Fibroblast of pulmonary artery (primary cell): ENCODE data around the gene HSPG2.

ENCODE experiments used
- DNase-seq: peaks from one replicate; pipeline ENCODE4 v3.0.0-alpha.2; 2010; ENCODE audit warnings: low read depth
- H3K4me3 ChIP-seq: replicated peaks from 2 replicates; pipeline ENCODE4 v1.5.1; 2011; ENCODE audit warnings: low read depth, mild to moderate bottlenecking, control low read depth, low read length, moderate library complexity
- CTCF ChIP-seq: IDR thresholded peaks from 2 replicates; pipeline ENCODE4 v1.5.1; 2011; ENCODE audit warnings: mild to moderate bottlenecking, control low read depth, low read length, inconsistent platforms; ENCODE audit errors: missing control alignments

The HSPG2 gene

GRCh38 chr1:21887216-21887736 lies 49.8 kb downstream of the HSPG2 start:
- no peak overlapping the region for H3K4me3 ChIP-seq
- no peak for TF ChIP-seq CTCF
- DNase-seq = no peak

- DNase-seq = no peak
- H3K4me3 ChIP-seq = no peak overlapping the region
- TF ChIP-seq CTCF = no peak
These were observed 50.5 kb downstream of the HSPG2 start for GRCh38 chr1:21886486-21887215.

- H3K4me3 ChIP-seq = no peak overlapping the region
- TF ChIP-seq CTCF = no peak
- no peak for DNase-seq
These were observed 51.7 kb downstream of the HSPG2 start for GRCh38 chr1:21885236-21886037.

GRCh38 chr1:21884456-21885235 lies 52.5 kb downstream of the HSPG2 start:
- DNase-seq = no peak
- no peak for TF ChIP-seq CTCF

GRCh38 chr1:21882721-21883415 lies 54.2 kb downstream of the HSPG2 start:
- DNase-seq = no peak
- H3K4me3 ChIP-seq = no peak overlapping the region
- no peak for TF ChIP-seq CTCF

More at GRCh38 chr1:21884456-21885235, 52.5 kb downstream of the HSPG2 start:
- H3K4me3 ChIP-seq = no peak overlapping the region

- H3K4me3 ChIP-seq = no peak overlapping the region
- no peak for TF ChIP-seq CTCF
- no peak for DNase-seq
These were observed 55.9 kb downstream of the HSPG2 start for GRCh38 chr1:21881250-21881649.
